Measurements from ENCODE around the gene ASNSD1.
"Not testable (repeated sequence)": the region's sequence is repeated elsewhere in the genome, so short reads cannot be mapped to it uniquely, and the experiment has no call there.

ASNSD1 gene

GRCh38 chr2:189648846-189649509 lies 12.3 kb upstream of the ASNSD1 start:
- DNase-seq = no peak

DNA sequence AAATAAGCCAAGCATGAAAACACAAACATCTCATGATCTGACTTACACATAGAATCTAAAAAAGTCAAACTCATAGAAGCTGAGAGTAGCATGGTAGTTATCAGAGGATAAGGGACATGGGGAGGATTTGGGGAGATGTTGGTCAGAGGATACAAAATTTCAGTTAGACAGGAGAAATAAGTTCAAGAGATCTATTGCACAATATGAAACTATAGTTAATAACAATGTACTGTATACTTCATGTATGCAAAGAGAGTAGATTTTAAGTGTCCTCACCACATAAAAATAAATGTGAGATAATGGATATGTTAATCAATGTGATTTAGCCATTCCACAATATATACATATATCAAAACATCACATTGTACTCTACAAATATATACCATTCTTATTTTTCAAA lies 10.0 kb upstream of the ASNSD1 start:
- DNase-seq = no peak

DNA sequence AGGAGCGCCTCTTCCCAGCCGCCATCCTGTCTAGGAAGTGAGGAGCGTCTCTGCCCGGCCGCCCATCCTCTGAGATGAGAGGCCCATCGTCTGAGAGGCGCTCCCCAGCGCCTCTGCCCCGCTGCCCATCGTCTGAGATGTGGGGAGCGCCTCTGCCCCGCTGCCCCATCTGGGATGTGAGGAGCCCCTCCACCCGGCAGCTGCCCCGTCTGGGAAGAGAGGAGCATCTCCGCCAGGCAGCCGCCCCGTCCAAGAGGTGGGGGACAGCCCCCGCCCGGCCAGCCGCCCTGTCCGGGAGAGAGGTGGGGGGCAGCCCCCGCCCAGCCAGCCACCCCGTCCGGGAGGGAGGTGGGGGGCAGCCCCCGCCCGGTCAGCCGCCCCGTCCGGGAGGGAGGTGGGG lies 7.8 kb upstream of the ASNSD1 start:
- DNase-seq = not testable (repeated sequence)

- DNase-seq = no peak
Measured at GRCh38 chr2:189654641-189655040, 6.6 kb upstream of the ASNSD1 start.

GRCh38 chr2:189657867-189658266 lies 3.4 kb upstream of the ASNSD1 start:
- DNase-seq = no peak

GRCh38 chr2:189658306-189659212 lies 2.7 kb upstream of the ASNSD1 start:
- DNase-seq = no peak

DNA sequence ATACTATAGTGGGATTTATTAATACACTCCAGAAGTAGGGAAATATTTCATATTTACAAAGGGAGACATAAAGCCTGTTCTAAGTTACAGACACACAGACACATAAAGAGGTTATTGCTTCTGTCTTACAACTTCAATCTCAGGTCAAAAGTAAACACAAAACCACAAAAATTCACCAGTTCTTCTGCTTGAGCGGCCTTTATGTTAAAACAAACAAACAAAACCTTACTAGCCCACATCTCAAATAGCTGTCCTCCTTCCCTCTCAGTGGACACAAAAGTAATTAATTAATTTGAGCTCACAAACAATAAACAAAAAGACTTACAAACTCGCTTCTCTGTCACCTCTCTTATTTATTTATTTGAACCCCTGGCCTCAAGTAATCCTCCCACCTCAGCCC lies 1.5 kb upstream of the ASNSD1 start:
- DNase-seq = no peak

GRCh38 chr2:189660803-189661147 lies 484 bp upstream of the ASNSD1 start:
- no peak for DNase-seq

GRCh38 chr2:189661957-189662321 lies 680 bp downstream of the ASNSD1 start:
- DNase-seq = no peak

DNA sequence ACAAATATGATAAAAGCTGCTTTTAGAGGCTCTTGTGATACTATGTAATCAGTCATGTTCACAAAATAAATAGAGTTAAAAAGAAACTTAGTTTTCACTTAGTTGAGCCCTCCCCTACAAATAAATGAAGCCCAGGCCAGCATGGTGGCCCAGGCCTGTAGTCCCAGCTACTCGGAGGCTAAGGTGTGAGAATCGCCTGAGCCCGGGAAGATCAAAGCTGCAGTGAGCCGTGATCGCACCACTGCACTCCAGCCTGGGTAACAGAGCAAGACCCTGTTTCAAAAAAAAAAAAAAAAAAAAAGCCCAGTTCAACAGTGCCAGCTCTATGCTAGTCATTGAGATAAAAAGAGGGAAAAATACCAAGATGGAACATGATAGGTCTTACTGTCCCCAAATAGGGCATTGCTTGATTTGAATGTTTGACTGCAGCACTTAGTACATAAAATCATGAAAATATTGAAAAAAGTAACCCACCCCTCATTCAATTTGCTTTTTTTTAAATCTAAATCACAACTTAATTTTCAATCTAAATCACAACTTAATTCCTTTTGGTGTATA lies 1.5 kb downstream of the ASNSD1 start:
- no peak for DNase-seq

GRCh38 chr2:189663319-189663718 lies 2.1 kb downstream of the ASNSD1 start:
- DNase-seq = not testable (repeated sequence)

DNA sequence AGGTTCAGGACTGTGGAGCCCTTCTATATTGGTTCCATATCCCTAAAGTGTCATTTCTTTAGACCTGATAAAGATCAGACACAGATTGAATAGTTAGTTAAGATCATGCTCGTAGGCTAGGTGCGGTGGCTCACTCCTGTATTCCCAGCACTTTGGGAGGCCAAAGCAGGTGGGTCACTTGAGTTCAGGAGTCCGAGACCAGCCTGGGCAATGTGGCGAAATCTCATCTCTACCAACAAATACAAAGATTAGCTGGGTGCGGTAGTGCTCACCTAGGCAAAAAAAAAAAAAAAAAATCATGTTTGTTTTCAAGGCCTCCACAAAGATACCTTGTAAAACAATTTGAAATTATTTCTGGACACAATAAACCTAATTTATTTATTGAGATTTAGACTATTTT lies 8.7 kb downstream of the ASNSD1 start:
- no peak for DNase-seq

- DNase-seq = peak; percentile 77
Measured at GRCh38 chr2:189673661-189674373, 12.6 kb downstream of the ASNSD1 start.

GRCh38 chr2:189674374-189675112 lies 13.3 kb downstream of the ASNSD1 start, which contains the start of gene ANKAR:
Gene ANKAR (plus strand): TSS chr2:189674670. CDS start chr2:189676491, 1,821 bp downstream.
- peak; percentile 92 for DNase-seq

DNA sequence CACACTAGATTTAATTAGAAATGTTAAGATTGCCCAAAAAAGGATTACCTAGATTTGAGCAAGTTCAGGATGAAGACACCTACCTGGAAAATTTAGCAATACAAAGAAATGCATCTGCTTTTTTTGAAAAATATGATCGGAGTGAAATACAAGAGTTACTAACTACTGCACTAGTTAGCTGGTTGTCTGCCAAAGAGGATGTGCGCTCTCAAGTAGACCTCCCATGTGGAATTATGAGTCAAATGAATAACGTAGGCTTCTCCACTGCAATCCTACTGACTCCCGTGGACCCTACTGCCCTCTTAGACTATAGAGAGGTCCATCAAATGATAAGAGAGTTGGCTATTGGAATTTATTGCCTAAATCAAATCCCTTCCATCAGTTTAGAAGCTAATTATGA lies 15.2 kb downstream of the ASNSD1 start:
- no peak for DNase-seq

- no peak for DNase-seq
Measured at GRCh38 chr2:189679226-189679625, 18.0 kb downstream of the ASNSD1 start.

GRCh38 chr2:189681203-189681602 lies 19.9 kb downstream of the ASNSD1 start:
- no peak for DNase-seq

- DNase-seq = no peak
Measured at GRCh38 chr2:189681903-189682302, 20.6 kb downstream of the ASNSD1 start.

GRCh38 chr2:189683348-189683747 lies 22.1 kb downstream of the ASNSD1 start:
- DNase-seq = no peak

DNA sequence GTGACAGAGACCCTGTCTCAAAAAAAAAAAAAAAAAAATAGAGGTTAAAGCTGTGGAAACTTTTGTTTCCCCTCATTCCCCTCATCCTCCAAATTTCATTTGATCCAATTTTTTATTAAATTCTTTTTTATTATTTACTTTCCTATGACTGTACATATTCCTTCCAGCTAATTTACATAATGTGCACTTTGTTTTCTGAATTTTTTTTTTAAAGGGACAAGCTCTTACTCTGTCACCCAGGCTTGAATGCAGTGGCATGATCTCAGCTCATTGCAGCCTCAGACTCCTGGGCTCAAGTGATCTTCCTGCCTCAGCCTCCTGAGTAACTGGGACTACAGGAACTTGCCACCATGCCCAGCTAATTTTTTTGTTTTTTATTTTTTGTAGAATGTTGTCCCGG lies 23.6 kb downstream of the ASNSD1 start:
- DNase-seq = no peak

- DNase-seq = no peak
Measured at GRCh38 chr2:189685540-189686229, 24.4 kb downstream of the ASNSD1 start.

GRCh38 chr2:189687796-189688195 lies 26.5 kb downstream of the ASNSD1 start:
- not testable (repeated sequence) for DNase-seq
